Spleen (tissue), 11 donors: ENCODE results near the gene CHRNE. TPM values are rescaled to one million over a fixed set of nuclear protein-coding genes. Genes with fewer than 3 reads are reported as not detected.
"Not testable (repeated sequence)": the region's sequence is repeated elsewhere in the genome, so short reads cannot be mapped to it uniquely, and the experiment has no call there.

ENCODE experiments used
- DNase-seq: peaks from one replicate; pipeline ENCODE4 v3.0.0-alpha.2; 2020
- H3K27ac ChIP-seq, 8 donors: fragments of 200-600 bp; sonication (generic) in 7 of 8; 1 replicate in 4 of 8; 2 replicates in 4 of 8; pipeline versions ENCODE4 v1.5.0 to v1.8.0; 2016 to 2021; ENCODE audit warnings: inconsistent platforms in 4 of 8, mild to moderate bottlenecking in 4 of 8, moderate library complexity in 1 of 8
- H3K27me3 ChIP-seq, 7 donors: fragments of 200-600 bp; sonication (generic) in 6 of 7; replicated peaks in 1 of 7; 1 replicate in 4 of 7; 2 replicates in 3 of 7; pipeline versions ENCODE4 v1.5.0 to v1.8.0; 2016 to 2021; ENCODE audit warnings: inconsistent platforms in 3 of 7, mild to moderate bottlenecking in 1 of 7
- H3K36me3 ChIP-seq, 6 donors: fragments of 200-600 bp; sonication (generic) in 5 of 6; 1 replicate in 4 of 6; 2 replicates in 2 of 6; pipeline versions ENCODE4 v1.5.0 to v1.8.0; 2016 to 2021; ENCODE audit warnings: inconsistent platforms in 2 of 6
- H3K4me1 ChIP-seq, 6 donors: fragments of 200-600 bp; sonication (generic) in 5 of 6; 1 replicate in 3 of 6; 2 replicates in 3 of 6; pipeline versions ENCODE4 v1.5.0 to v1.8.0; 2016 to 2021; ENCODE audit warnings: inconsistent platforms in 3 of 6
- H3K4me3 ChIP-seq, 8 donors: fragments of 200-600 bp; sonication (generic) in 7 of 8; 1 replicate in 4 of 8; 2 replicates in 4 of 8; pipeline versions ENCODE4 v1.5.0 to v1.8.0; 2016 to 2021; ENCODE audit warnings: inconsistent platforms in 4 of 8, mild to moderate bottlenecking in 4 of 8, moderate library complexity in 2 of 8
- H3K9me3 ChIP-seq, 8 donors: fragments of 200-600 bp; sonication (generic) in 7 of 8; 1 replicate in 4 of 8; 2 replicates in 4 of 8; pipeline versions ENCODE4 v1.5.0 to v1.8.0; 2016 to 2021; ENCODE audit warnings: inconsistent platforms in 4 of 8
- CTCF ChIP-seq, 11 experiments: fragments of 200-600 bp in 7 of 11; fragments of 450-650 bp in 4 of 11; sonication (generic) in 4 of 11; IDR thresholded peaks in 8 of 11; conservative IDR thresholded peaks in 3 of 11; 1 replicate in 7 of 11; 2 replicates in 4 of 11; pipeline versions ENCODE4 v1.4.0 to v1.8.0; 2016 to 2021; ENCODE audit warnings: antibody characterized with exemption in 11 of 11, inconsistent platforms in 4 of 11, mild to moderate bottlenecking in 1 of 11
- POLR2A ChIP-seq, 3 donors: fragments of 450-650 bp; IDR thresholded peaks; one replicate each; pipeline ENCODE4 v1.5.1; 2017; ENCODE audit warnings: antibody characterized with exemption in 3 of 3, mild to moderate bottlenecking in 1 of 3
- POLR2AphosphoS5 ChIP-seq, 3 donors: sonication (generic); formaldehyde crosslinking; IDR thresholded peaks; one replicate each; pipeline ENCODE4 v1.5.1; 2017; ENCODE audit warnings: antibody characterized with exemption in 3 of 3
- WGBS, 5 donors: extraction: QIAGEN DNeasy Blood & Tissue Kit in 3 of 5; methylation state at CpG; one replicate each; pipeline versions ENCODE4 v1.1.5 to v1.1.7; 2013 to 2018; 5-methylcytosine and 5-hydroxymethylcytosine counted together
- intact Hi-C: fragments of 100-400 bp; cut with DNase I; formaldehyde crosslinking; loops from one replicate; pipeline ENCODE4 v1.15.0; 2023; ENCODE audit warnings: low total_unique reads
- polyA plus RNA-seq, 3 donors: library from polyadenylated mRNA; stranded (reverse); fragments of 200-250 nt; gene quantifications; one replicate each; pipeline ENCODE4 v1.2.1, GENCODE V29; 2013
- total RNA-seq, 7 donors: library from RNA; depleted of rRNA in 3 of 7; stranded (reverse); fragments of >200 nt in 3 of 7; fragmentation: NEBNext Ultra II Directional in 4 of 7; extraction: Animal tissue kit (Norgen Biotek cat#: 25700) in 4 of 7; gene quantifications; one replicate each; pipeline versions ENCODE4 v1.1.0 to v1.2.1, GENCODE V29; 2016 to 2021
- donor health status: healthy with polysubstance abuse.
- donor health status: DM: no; HTN: no; CAD: no; lungs with moderate emphysema.
- donor health status: DM: no; HTN: no; CAD: no.
- donor health status: Bipolar disorder and iron deficiency.
- donor health status: healthy.
- donor health status: DM: no; HTN: no; CAD: no.
- donor health status: DM: yes; HTN: yes; CAD: no.

Gene CHRNE
- total and polyA plus RNA-seq, 10 donors = 0.33 to 3.0 (median 1.3) TPM

GRCh38 chr17:4921320-4921719 lies 18.4 kb upstream of the CHRNE start:
- 90 to 99% (median 95%) methylated on average over 4 of the region's 4 CpGs for WGBS, 5 donors
- H3K9me3 ChIP-seq = no peaks in the 10 kb centered on the region
- no peak overlapping the region for H3K4me3 ChIP-seq
- DNase-seq = no peak
- intact Hi-C loops = no loop called here
- H3K27me3 ChIP-seq = no peaks in the 10 kb centered on the region
- peaks cover 0 to 10% (median 0%) of the 10 kb centered on the region in 6 donors for H3K4me1 ChIP-seq
- no peak for TF ChIP-seq POLR2A (IDR thresholded peaks at IDR 0.05)
- no peak for TF ChIP-seq CTCF (IDR thresholded peaks at IDR 0.05 in 8 of 11, conservative IDR thresholded peaks at IDR 0.05 in 3 of 11)
- H3K36me3 ChIP-seq = no peaks in the 10 kb centered on the region
- H3K27ac ChIP-seq = no peak overlapping the region

GRCh38 chr17:4920351-4921048 lies 17.6 kb upstream of the CHRNE start:
- H3K27ac ChIP-seq = no peak overlapping the region
- no peaks in the 10 kb centered on the region for H3K36me3 ChIP-seq
- TF ChIP-seq POLR2AphosphoS5 (IDR thresholded peaks at IDR 0.05) = no peak
- no peak for TF ChIP-seq POLR2A (IDR thresholded peaks at IDR 0.05)
- TF ChIP-seq CTCF (IDR thresholded peaks at IDR 0.05 in 8 of 11, conservative IDR thresholded peaks at IDR 0.05 in 3 of 11) = no peak
- H3K4me1 ChIP-seq = peaks cover 0 to 10% (median 0%) of the 10 kb centered on the region in 6 donors
- 74 to 88% (median 83%) methylated on average over 10 of the region's 10 CpGs for WGBS, 5 donors
- DNase-seq = no peak
- intact Hi-C loops = no loop called here
- no peaks in the 10 kb centered on the region for H3K9me3 ChIP-seq
- H3K4me3 ChIP-seq = no peak overlapping the region
- no peaks in the 10 kb centered on the region for H3K27me3 ChIP-seq

GRCh38 chr17:4919511-4920047 lies 16.7 kb upstream of the CHRNE start:
- Histone ChIP-seq H3K9me3 (no peaks in the 10 kb centered on the region), H3K4me3 (no peak overlapping the region), H3K36me3 (no peaks in the 10 kb centered on the region), H3K4me1 (peaks cover 0 to 10% (median 0%) of the 10 kb centered on the region in 6 donors), H3K27me3 (no peaks in the 10 kb centered on the region), H3K27ac (no peak overlapping the region)
- DNase-seq = no peak
- TF ChIP-seq POLR2AphosphoS5 (IDR thresholded peaks at IDR 0.05) (no peak), POLR2A (IDR thresholded peaks at IDR 0.05) (no peak), CTCF (IDR thresholded peaks at IDR 0.05 in 8 of 11, conservative IDR thresholded peaks at IDR 0.05 in 3 of 11) (no peak)
- intact Hi-C loops = no loop called here
- 74 to 84% (median 77%) methylated on average over 8 of the region's 8 CpGs for WGBS, 5 donors

GRCh38 chr17:4914551-4914950 lies 11.7 kb upstream of the CHRNE start:
- H3K36me3 ChIP-seq, intact Hi-C loops, H3K4me1 ChIP-seq, DNase-seq, H3K9me3 ChIP-seq, H3K4me3 ChIP-seq, H3K27ac ChIP-seq, H3K27me3 ChIP-seq: not testable (repeated sequence)
- WGBS, 5 donors = 84 to 96% (median 93%) methylated on average over 4 of the region's 4 CpGs
